NCI-H524 treated with DMSO at 0.1 percent for 48 hours (cell line): ENCODE results near the gene DTHD1.

Experiments used
- DNase-seq: peaks from one replicate; lab custom pipeline; 2025; lab: John Stamatoyannopoulos, UW

Gene DTHD1

DNA sequence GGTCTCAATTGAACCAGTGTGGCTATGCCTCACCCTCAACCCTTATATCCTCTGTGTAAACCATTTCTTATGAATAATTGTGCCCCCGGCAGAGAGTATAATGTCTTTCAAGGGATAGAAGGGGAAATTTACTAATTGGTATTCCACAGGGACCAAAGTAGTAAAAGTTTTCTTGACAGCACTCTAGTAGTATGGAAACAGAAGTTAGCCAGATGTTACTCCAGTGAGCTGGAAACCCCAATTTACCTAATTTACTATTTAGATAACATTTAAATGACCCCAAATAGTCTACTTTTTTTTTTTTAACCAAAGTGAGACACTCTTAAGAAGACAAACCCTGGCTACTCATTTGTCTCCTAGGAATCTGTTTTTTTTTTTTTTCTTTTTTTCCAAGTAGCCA is 32.3 kb downstream of the DTHD1 start:
- DNase-seq = no peak

GRCh38 chr4:36316607-36317006 is 35.2 kb downstream of the DTHD1 start:
- DNase-seq = no peak

DNA sequence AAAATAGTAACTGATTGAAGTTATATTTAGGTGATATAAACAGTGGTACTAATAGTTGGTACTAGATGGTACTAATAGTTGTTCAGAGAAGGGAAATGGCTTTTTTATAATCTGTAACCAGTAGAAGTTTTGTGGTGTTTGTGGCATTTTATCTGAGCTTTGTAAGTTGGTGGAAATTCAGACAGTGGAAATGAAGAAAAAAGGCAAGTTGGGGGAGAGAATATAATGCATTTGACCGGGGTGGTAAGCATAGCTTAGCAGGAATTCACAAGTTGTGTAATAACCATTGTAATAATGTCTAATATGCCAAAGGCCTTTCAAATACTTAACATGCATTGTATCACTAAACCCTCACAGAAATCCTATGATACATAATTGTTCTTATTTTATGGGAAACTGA is 36.3 kb downstream of the DTHD1 start:
- no peak for DNase-seq

GRCh38 chr4:36320117-36320896 is 38.9 kb downstream of the DTHD1 start:
- DNase-seq = no peak

DNA sequence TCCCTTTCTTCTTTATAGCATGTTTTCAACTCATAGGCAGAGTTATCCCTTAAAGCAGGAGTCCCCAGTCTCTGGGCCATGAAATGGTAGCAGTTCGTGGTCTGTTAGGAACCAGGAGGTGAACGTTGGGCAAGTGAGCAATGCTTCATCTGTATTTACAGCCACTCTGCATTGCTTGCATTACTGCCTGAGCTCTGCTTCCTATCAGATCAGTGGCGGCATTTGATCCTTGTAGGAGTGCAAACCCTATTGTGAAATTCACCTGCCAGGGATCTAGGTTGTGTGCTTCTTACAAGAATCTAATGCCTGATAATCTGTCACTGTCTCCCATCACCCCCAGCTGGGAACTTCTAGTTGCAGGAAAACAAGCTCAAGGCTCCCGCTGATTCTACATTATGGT is 39.8 kb downstream of the DTHD1 start:
- no peak for DNase-seq

DNA sequence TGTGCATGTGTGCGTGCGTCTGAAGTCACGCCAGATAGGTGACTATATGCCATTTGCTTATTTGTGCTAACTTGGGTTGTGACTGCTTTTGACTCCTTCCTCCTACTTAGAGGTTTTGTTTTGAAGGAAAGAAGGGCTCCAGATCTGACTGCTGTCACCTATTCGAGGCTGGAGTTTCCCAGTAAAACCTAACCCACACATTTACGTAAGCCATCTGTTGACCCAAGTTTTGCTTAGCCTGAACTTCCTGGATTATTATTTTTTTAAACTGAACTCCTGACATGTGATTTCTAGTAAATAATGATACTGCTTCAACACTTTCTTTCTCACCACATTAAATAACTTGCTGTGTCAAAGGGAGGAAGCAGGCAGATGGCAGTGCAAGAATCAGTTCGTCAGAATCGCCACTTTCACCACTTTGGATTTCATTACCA is 41.5 kb downstream of the DTHD1 start:
- DNase-seq = no peak

GRCh38 chr4:36323816-36324419 is 42.5 kb downstream of the DTHD1 start:
- DNase-seq = no peak

GRCh38 chr4:36324808-36325207 is 43.4 kb downstream of the DTHD1 start:
- DNase-seq = no peak

DNA sequence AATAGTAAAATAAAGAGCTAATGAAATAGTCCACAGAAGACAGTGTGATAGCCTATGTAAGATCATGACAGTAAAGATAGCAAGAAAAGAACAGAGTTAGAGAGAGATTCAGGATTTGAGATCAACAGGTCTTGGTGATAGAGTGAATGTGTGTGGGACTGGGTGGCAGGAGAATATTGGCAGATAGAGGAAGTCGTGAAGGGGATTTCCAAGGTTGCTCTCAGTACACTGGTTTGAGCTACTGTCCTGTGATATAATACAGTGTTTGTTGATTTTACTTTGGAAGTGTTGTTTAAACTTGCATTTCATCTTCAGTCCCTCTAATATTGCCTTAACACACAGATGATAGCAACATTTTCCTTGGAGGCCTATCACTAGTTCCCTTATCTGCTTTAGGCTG is 44.1 kb downstream of the DTHD1 start:
- DNase-seq = no peak

DNA sequence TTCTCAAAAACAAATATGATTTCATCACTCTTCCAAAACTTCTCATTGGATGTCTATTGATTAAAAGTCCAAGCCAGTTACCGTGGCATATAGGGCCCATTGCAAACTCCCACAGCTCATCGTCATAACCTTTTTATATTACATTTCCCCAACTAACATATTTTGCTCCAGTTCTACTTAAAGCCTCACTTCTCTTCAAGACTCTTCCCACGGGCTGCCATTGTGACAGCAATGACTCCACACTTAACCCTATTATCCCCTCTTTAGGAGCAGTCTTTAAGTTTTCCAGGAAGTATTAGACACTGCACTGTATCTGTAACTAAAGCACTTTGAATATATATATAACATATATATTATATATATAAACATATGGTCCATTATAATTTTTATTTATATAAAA is 44.5 kb downstream of the DTHD1 start:
- DNase-seq = no peak

GRCh38 chr4:36326476-36327029 is 45.1 kb downstream of the DTHD1 start:
- DNase-seq = no peak

DNA sequence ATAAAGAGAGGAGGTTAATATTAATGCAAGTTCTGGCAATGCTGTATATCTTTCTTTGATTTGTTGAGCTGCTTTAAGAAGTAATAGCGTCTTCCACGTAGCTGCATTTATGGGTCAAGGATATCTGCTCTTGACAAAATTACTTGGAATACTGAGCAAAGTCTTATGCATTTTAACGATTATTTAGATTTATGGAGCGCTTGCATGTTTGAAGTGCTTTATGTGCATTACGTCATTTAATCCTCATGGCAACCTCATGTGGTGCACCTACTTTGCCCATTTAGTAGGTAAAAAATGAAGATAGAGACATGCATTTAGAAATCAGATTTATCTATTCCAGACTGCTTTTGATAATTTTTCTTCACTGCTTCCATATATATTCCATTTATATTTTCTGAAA is 46.0 kb downstream of the DTHD1 start:
- no peak for DNase-seq

- no peak for DNase-seq
These were observed 46.7 kb downstream of the DTHD1 start for GRCh38 chr4:36328130-36328529.

- no peak for DNase-seq
These were observed 47.8 kb downstream of the DTHD1 start for GRCh38 chr4:36329228-36329627.

DNA sequence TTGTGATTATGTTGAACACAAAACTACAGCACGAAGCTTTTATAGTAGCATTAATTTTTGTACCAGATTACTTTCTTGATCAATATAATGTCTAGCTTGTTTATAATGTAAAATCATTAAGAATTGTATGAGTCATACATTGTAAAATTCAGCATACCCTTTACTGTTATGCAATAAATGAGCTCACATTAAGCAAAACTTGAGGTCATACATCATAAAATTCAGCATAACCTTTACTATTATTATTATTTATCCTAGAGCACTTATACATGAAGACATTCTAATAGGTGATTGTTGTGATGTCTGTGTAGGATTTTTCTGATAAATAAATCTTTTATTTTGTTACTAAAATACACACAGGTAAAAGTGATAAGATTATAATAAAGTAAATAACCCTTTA is 49.4 kb downstream of the DTHD1 start:
- no peak for DNase-seq

- no peak for DNase-seq
These were observed 50.8 kb downstream of the DTHD1 start for GRCh38 chr4:36332023-36332781.

DNA sequence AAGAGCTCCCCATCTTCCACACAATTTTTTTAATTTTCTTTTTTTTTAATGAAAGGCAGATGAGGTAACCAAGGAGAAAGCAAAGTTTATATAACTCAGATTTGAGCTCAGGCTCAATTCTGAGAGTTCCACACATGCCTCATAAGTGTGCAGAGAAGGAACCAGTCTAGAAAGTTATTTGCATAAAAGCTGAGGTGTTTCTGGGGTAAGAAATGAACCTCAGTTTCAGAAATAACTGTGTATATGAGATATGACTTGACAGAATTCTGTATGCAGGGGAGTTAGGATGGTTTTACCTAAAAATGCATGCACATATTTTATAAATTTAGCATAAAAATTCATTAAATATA is 51.3 kb downstream of the DTHD1 start:
- no peak for DNase-seq

DNA sequence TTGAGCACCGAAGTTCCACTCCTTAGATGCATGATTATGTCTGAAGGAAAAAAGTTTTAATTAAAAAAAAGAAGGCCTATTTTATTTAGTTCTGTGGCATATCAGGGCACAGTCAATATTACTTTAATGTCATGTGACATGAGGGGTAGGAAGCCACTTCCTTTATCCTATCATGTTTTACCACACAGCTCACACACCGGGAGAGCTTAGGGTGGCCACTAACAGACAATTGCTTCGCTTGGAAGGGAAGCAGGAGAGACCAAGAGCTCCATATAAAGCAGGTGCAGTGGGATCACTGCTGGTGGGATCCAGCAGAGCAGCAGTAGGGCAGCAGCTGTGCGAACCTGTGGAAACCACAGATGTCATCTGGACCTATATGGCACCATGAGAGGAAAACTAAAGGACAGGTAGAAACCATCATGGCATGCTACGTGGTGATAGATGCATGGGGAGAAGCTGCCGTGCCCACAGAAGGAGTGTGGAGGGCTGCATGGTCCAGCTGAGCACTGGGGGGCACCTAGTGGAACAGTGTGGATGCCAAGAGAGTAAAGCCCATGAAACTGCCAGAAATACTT is 52.0 kb downstream of the DTHD1 start:
- no peak for DNase-seq

DNA sequence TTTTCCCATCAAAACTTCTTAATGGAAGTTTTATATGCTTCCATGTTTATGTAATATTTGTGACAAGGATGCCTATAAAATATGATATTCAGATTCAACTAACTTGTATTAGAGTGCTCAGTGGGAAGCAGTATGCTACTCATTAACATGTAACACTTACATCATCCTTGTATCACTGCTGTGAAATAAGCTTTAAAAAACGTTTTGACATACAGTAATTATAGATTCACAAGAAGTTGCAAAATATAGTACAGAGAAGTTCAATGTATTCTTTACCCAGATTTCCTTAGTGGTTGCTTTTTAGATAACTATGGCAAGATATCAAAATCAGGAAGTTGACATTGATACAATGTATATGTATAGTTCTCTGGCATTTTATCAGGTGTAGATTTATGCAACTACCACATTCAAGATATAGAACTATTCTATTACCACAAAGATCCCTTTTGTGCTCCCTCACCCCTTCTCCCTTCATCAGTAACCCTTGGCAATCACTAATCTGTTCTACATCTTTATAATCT is 56.3 kb downstream of the DTHD1 start:
- DNase-seq = no peak

- no peak for DNase-seq
These were observed 57.6 kb downstream of the DTHD1 start for GRCh38 chr4:36338973-36339372.

GRCh38 chr4:36341936-36342335 is 60.5 kb downstream of the DTHD1 start:
- no peak for DNase-seq

GRCh38 chr4:36343501-36344175 is 62.2 kb downstream of the DTHD1 start:
- no peak for DNase-seq
